K562 (cell line): Measurements from ENCODE around the gene COLEC12. TPM values are rescaled to one million over a fixed set of nuclear protein-coding genes. Genes with fewer than 3 reads are reported as not detected.

Source experiments
- CCAR2 ChIP-seq: fragments of 200-400 bp; formaldehyde crosslinking; IDR thresholded peaks from 2 replicates; pipeline ENCODE4 v1.6.1; 2017; ENCODE audit warnings: mild to moderate bottlenecking, low read depth, low read length
- CGGBP1 ChIP-seq: fragments of 250-450 bp; sonication (Bioruptor Pico); IDR thresholded peaks from 2 replicates; pipeline ENCODE4 v1.9.0; 2021; ENCODE audit warnings: mild to moderate bottlenecking
- CSDE1 ChIP-seq, 2 experiments: fragments of 450-650 bp; IDR thresholded peaks; 2 replicates each; pipeline ENCODE4 v1.6.1; 2016; ENCODE audit warnings: mild to moderate bottlenecking in 1 of 2
- CTCFL ChIP-seq: IDR thresholded peaks from 2 replicates; pipeline ENCODE4 v1.6.1; 2011; ENCODE audit warnings: borderline replicate concordance, low read depth, mild to moderate bottlenecking, moderate library complexity, low read length; ENCODE audit not compliant: insufficient read depth, poor library complexity, severe bottlenecking
- CXXC5 ChIP-seq: fragments of 250-450 bp; sonication (Bioruptor Pico); IDR thresholded peaks from 2 replicates; pipeline ENCODE4 v1.8.0; 2022; ENCODE audit warnings: inconsistent platforms, mild to moderate bottlenecking, moderate library complexity
- E2F5 ChIP-seq: sonication (generic); formaldehyde crosslinking; IDR thresholded peaks from 2 replicates; pipeline ENCODE4 v1.8.0; 2022; ENCODE audit warnings: mild to moderate bottlenecking, missing genetic modification reagents
- EWSR1 ChIP-seq: fragments of 450-650 bp; IDR thresholded peaks from 2 replicates; pipeline ENCODE4 v1.6.1; 2018; ENCODE audit warnings: borderline replicate concordance, mild to moderate bottlenecking, low read depth, moderate library complexity; ENCODE audit not compliant: partially characterized antibody
- HES1 ChIP-seq: fragments of 450-650 bp; IDR thresholded peaks from 2 replicates; pipeline ENCODE4 v1.6.1; 2016; ENCODE audit warnings: low read depth, mild to moderate bottlenecking, moderate library complexity
- HLTF ChIP-seq: fragments of 450-650 bp; IDR thresholded peaks from 2 replicates; pipeline ENCODE4 v1.6.1; 2016
- MCM2 ChIP-seq: fragments of 450-650 bp; IDR thresholded peaks from 2 replicates; pipeline ENCODE4 v1.6.1; 2017; ENCODE audit warnings: low read depth, mild to moderate bottlenecking
- MCM7 ChIP-seq, 2 experiments: fragments of 450-650 bp; IDR thresholded peaks; 2 replicates each; pipeline ENCODE4 v1.6.1; 2016 to 2018
- MTF1 ChIP-seq: fragments of 250-450 bp; sonication (Bioruptor Pico); IDR thresholded peaks from 2 replicates; pipeline ENCODE4 v1.9.0; 2021; ENCODE audit warnings: moderate library complexity, mild to moderate bottlenecking, inconsistent platforms, borderline replicate concordance
- POLR2H ChIP-seq: IDR thresholded peaks from 2 replicates; pipeline ENCODE4 v1.6.1; 2016; ENCODE audit warnings: missing genetic modification characterization, low read depth, mild to moderate bottlenecking, control low read depth, missing compliant biosample characterization, moderate library complexity
- PREB ChIP-seq: sonication (generic); formaldehyde crosslinking; IDR thresholded peaks from 2 replicates; pipeline ENCODE4 v1.8.1; 2023; ENCODE audit warnings: mild to moderate bottlenecking, missing genetic modification reagents
- RBM34 ChIP-seq: fragments of 200-400 bp; formaldehyde crosslinking; IDR thresholded peaks from 2 replicates; pipeline ENCODE4 v1.6.1; 2018; ENCODE audit warnings: low read length, borderline replicate concordance; ENCODE audit not compliant: insufficient read depth
- SRSF3 ChIP-seq: fragments of 200-400 bp; formaldehyde crosslinking; IDR thresholded peaks from 2 replicates; pipeline ENCODE4 v1.6.1; 2016; ENCODE audit warnings: mild to moderate bottlenecking, low read length, moderate library complexity; ENCODE audit not compliant: insufficient read depth
- THRAP3 ChIP-seq: fragments of 450-650 bp; IDR thresholded peaks from 2 replicates; pipeline ENCODE4 v1.6.1; 2016; ENCODE audit warnings: mild to moderate bottlenecking, inconsistent platforms, borderline replicate concordance
- ZBTB5 ChIP-seq: fragments of 450-650 bp; IDR thresholded peaks from 2 replicates; pipeline ENCODE4 v1.6.1; 2017; ENCODE audit warnings: antibody characterized with exemption
- ZNF23 ChIP-seq: fragments of 250-450 bp; sonication (Bioruptor Pico); IDR thresholded peaks from 2 replicates; pipeline ENCODE4 v1.4.0; 2020; ENCODE audit warnings: mild to moderate bottlenecking
- ZNF263 ChIP-seq: sonication (generic); formaldehyde crosslinking; IDR thresholded peaks from 2 replicates; pipeline ENCODE4 v1.8.0; 2022; ENCODE audit warnings: mild to moderate bottlenecking, missing genetic modification reagents, borderline replicate concordance
- ZSCAN29 ChIP-seq: fragments of 450-650 bp; IDR thresholded peaks from 2 replicates; pipeline ENCODE4 v1.6.1; 2017
- polyA plus RNA-seq, 8 experiments: library from polyadenylated mRNA; depleted of rRNA in 4 of 8; stranded (reverse) in 5 of 8; unstranded in 3 of 8; fragments of >200 nt; fragmentation: Nextera tagmentation in 2 of 8; fragmentation: Illumina TruSeq in 1 of 8; extraction: Ambion mirVana in 2 of 8; extraction: Trizol in 1 of 8; gene quantifications; 2 replicates each; pipeline versions ENCODE4 v1.2.1 to v1.2.3, GENCODE V29; 2011 to 2014; ENCODE audit warnings: inconsistent platforms in 1 of 8, missing spikeins in 1 of 8
- total RNA-seq, 7 experiments: library from RNA; depleted of rRNA in 6 of 7; stranded (reverse); fragments of >200 nt in 6 of 7; fragmentation: Illumina TruSeq in 2 of 7; extraction: Trizol in 2 of 7; gene quantifications; 2 replicates each; pipeline versions ENCODE4 v1.2.1 to v1.2.3, GENCODE V29; 2011 to 2021; ENCODE audit warnings: low replicate concordance in 1 of 7

Gene COLEC12
- total and polyA plus RNA-seq, 9 of the 15 experiments (the other 6 are each of a cell fraction or from before 2014, with no cell fraction given): 0.04 TPM; not detected in 8

- TF ChIP-seq ZNF263 (CRISPR knock-in tag): peak; percentile 60
- TF ChIP-seq MCM7 (IDR thresholded peaks at IDR 0.05): no peak
- no peak for TF ChIP-seq THRAP3
- no peak for TF ChIP-seq EWSR1
- peak; percentile 49; the same call in 1 of the 2 replicates for TF ChIP-seq HLTF
- no peak for TF ChIP-seq MCM2
- no peak for TF ChIP-seq CGGBP1 (CRISPR knock-in tag)
- peak; percentile 90 for TF ChIP-seq POLR2H
- TF ChIP-seq CTCFL: peak; percentile 34
- TF ChIP-seq MTF1 (CRISPR knock-in tag): no peak
- no peak for TF ChIP-seq HES1
- 0 out of 2 replicates have a peak, but pooled peaks have one; percentile 36 for TF ChIP-seq PREB (CRISPR knock-in tag)
- peak; percentile 97 for TF ChIP-seq CXXC5
- TF ChIP-seq SRSF3: 0 out of 2 replicates have a peak, but pooled peaks have one; percentile 59
- no peak for TF ChIP-seq CCAR2
- TF ChIP-seq ZBTB5: no peak
- TF ChIP-seq RBM34: no peak
- TF ChIP-seq CSDE1 (IDR thresholded peaks at IDR 0.05): peak in 1 of 2 experiments; percentile 79; a peak in 2 of 4 replicates
- TF ChIP-seq E2F5 (CRISPR knock-in tag): peak; percentile 88
- TF ChIP-seq ZNF23 (CRISPR knock-in tag): no peak; the same call in 1 of the 2 replicates
- TF ChIP-seq ZSCAN29: peak; percentile 61
These were observed 232.6 kb downstream of the COLEC12 start, which contains the start of gene THOC1 (continued) for GRCh38 chr18:267688-268552.
